ENCODE measurements around the gene ACLY.
A peak's percentile ranks its signal among the peaks of the same experiment; 100 is the strongest.
"Not testable (repeated sequence)": the region's sequence is repeated elsewhere in the genome, so short reads cannot be mapped to it uniquely, and the experiment has no call there.

The ACLY gene

GRCh38 chr17:41912925-41913324, 5.8 kb downstream of the ACLY start:
- no peak for DNase-seq (ENCODE audit: low read depth in 2 of 2)

DNA sequence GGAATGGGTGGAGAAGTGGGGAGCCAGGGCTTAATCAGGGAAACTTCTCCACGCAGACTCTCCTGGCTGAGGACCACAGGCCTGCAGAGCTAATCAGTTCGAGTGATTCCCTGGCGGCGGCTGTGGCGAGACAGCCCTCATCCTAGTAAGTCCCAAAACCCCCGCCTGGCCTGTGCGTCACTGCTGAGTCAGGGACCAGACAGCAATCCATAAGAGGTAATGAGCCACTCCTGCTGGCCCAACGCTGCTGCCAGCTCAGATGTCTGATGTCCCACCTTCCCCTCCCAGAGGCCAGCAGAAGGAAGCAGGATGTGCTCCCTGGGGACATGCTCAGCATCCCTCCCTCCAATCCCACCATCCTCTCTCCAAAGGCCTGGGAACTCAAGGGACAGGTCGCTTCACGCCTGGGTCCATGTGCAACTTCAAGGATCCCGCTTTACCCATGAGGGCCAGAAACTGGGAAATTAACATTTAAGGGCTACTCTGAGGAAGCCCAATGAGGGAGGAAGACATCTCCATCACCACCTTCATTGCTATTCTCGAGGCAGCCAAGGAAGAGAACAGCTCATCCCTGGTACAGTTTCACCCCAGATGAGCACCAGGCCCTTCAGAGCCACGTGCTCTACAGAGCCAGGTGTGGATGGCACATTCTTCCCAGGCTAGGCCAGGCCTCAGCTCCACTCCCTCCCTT, 7.9 kb downstream of the ACLY start:
- DNase-seq (ENCODE audit: low read depth in 2 of 2): peak; percentile 83 to 86

- no peak for DNase-seq (ENCODE audit: low read depth in 2 of 2)
Measured at GRCh38 chr17:41909088-41909487, 9.7 kb downstream of the ACLY start.

GRCh38 chr17:41907633-41908539, 10.9 kb downstream of the ACLY start:
- DNase-seq (ENCODE audit: low read depth in 2 of 2): no peak

DNA sequence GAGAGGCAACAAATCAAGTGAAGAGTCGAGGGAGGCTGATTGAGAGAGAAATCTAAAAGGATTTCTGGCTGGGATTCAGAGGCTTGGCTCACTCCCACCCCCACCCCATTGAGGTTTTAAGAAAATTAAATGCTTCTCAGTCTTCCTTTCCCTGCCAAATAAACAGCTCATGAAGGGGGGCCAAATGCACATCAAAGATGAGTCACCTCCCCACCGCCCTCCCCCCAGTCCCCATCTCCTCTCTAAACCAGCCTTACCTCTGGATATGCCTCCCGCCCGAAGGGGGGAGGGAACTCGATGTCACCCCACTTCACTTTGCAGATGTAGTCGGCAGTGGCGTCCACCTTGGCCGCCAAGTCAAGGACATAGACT, 11.6 kb downstream of the ACLY start:
- DNase-seq (ENCODE audit: low read depth in 2 of 2): peak; percentile 64 to 66

DNA sequence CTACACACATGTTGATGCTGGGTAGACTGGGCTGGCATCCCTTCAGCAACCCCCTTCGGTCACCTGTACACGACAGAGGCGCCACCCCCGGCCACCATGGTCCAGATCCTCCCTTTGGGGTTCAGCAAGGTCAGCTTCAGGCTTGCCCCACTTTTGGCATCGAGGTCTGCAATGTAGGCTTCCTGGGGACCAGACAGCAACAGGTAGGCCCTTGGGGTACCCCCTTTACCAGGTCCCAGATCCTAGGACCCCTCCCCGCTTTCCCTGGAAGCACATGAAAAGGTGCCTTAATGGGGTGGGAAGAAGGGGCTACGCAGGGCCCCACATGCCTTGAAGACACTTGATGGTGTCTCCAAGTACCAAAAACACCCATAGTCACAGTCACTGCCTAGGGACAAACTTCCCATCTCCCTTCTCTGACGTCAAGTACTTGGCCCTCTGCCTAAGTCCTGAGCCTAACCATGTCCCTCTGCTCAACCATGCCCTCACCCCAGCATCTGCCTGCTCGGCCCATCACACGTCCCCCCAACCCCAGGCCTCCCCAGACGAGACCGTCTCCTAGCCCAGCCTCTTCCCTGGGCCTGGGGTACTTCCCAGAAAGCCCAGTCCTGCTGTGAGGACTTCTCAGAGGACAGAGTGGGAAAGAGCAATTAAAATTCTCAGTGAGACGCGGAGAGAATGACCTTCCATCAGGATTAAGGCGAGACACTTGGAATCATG, 12.1 kb downstream of the ACLY start:
- no peak for DNase-seq (ENCODE audit: low read depth in 2 of 2)

DNA sequence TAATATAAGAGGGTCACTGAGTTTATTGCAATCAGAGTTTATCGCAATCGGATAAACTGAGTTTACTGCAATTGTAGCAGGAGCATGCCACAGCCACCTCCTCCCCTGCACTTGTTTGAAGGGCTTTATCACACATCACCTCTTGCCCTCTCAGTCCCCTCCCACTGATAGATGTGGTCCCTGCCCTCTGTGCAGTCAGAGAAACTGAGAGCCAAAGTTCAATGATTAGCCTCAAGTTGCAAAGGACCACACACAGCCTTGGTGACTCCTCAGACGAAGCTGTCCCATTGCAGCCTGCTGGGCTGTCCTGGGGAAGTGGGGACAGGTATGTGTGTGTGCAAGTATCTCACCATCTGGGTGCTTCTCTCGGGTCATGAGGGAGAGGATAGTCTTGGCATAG, 13.6 kb downstream of the ACLY start:
- DNase-seq (ENCODE audit: low read depth in 2 of 2): no peak

DNA sequence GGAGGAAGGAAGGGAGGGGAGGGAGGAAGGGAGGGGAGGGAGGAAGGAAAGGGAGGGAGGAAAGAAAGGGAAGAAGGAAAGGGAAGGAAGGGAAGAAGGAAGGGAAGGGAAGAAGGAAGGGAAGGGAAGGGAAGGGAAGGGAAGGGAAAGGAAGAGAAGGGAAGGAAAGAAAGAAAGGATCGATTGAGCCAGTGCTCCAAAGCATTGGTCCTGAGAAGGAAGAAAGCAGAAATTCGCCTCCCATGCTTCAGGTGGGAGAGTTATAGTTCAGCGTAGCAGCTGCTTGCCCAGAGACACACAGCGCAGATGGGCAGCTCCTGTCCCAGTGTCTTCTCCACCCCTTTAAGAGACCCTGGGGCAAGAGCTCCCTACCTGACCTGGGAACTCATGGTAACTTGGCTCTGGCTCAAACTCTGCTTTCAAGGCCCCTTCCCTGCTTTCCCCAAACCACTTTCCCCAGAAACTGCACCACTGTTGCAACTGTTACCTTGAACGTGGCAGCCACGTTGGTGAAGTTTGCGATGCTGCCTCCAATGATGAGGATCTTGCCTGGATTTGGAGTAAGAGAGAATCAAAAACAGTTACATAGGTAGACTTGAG, 14.4 kb downstream of the ACLY start:
- no peak for DNase-seq (ENCODE audit: low read depth in 2 of 2)

DNA sequence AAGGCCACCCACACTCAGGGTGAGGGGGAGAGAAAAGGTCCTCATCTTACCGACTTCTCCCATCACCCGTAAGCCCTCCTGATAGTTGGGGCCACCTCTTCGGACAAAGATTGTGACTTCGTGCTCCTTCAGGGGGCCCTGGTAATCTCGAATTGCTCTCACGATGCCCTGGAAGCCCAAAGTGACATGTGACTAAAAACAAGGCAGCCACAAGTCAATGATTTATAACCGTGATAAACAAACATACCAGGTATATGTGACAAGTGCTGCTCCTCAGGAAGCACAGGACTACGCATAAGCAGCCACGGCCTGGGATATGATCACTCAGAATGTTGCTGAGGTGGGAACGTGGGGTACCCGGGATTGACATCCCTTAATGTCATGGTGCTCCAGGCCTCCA, 17.1 kb downstream of the ACLY start:
- no peak for DNase-seq (ENCODE audit: low read depth in 2 of 2)

DNA sequence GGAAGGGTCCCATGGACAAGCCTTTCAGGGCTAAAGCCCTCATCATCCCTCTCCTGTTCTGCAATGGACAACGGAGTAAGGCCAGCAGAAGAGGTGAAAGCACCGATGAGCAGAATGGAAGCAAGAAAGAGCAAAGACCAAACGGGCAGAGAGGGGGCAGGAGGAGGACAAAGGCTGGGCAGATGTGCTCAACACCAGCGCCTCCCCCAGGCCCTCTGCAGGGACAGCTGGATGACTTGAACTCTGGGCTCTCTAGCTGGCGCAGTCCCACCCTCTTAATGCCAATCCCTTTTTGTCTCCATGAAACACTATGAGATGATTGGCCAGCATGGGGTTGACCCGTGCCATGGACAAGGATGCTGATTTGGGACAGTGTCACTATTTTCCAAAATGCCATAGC, 22.0 kb downstream of the ACLY start:
- no peak for DNase-seq (ENCODE audit: low read depth in 2 of 2)

DNA sequence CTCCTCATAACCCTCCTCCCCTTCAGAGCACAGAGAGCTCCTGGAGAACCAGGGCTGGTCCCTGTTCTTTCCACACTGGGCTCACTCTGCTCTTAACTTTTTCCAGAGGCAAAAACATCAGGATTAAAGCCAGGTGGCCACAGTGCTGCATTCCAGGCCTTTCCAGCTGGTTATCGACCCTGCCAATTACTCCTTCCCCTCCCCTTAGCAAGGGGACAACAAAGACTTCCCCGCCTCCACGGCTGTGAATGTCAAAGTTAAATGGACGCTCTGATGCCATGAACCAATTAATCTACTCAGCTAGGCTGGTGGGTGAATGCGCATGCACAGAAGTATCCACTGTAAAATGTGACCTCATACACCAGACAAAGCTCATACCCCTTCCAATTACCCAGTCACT, 23.1 kb downstream of the ACLY start:
- DNase-seq (ENCODE audit: low read depth in 2 of 2): no peak

- peak; percentile 76 to 79 for DNase-seq (ENCODE audit: low read depth in 2 of 2)
Measured at GRCh38 chr17:41894791-41895331, 23.9 kb downstream of the ACLY start.

GRCh38 chr17:41893384-41893783, 25.4 kb downstream of the ACLY start:
- no peak for DNase-seq (ENCODE audit: low read depth in 2 of 2)

GRCh38 chr17:41892021-41892376, 26.8 kb downstream of the ACLY start:
- DNase-seq (ENCODE audit: low read depth in 2 of 2): no peak

DNA sequence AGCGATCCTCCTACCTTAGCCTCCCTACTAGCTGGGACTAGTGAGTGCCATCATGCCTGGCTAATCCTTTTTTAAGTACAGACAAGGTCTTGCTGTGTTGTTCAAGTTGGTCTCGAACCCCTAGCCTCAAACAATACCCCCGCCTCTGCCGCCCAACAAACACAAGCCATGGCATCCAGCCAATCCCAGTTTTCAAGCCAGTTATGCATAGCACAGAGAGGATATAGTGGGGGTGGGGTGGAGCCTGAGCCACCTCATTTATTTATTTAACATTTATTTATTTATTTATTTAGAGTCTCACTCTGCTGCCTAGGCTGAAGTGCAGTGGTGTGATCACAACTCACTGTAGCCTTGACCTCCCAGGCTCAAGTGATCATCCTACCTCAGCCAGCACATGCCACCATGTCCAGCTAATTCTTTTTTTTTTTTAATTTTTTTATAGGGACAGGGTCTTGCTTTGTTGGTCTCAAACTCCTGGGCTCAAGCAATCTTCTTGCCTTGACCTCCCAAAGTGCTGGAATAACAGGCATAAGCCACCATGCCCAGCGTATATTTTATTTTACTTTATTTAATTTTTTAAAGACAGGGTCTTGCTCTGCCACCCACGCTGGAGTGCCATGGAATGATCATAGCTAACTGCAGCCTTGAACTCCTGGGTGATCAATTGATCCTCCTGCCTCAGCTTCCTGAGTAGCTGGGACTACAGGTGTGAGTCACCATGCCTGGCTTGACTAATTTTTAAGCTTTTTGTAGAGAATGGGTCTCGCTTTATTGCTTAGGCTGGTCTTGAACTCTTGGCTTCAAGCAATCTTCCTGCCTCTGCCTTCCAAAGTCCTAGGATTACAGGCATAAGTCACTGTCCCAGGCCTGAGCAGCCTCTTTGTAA, 27.4 kb downstream of the ACLY start:
- DNase-seq (ENCODE audit: low read depth in 2 of 2): no peak

DNA sequence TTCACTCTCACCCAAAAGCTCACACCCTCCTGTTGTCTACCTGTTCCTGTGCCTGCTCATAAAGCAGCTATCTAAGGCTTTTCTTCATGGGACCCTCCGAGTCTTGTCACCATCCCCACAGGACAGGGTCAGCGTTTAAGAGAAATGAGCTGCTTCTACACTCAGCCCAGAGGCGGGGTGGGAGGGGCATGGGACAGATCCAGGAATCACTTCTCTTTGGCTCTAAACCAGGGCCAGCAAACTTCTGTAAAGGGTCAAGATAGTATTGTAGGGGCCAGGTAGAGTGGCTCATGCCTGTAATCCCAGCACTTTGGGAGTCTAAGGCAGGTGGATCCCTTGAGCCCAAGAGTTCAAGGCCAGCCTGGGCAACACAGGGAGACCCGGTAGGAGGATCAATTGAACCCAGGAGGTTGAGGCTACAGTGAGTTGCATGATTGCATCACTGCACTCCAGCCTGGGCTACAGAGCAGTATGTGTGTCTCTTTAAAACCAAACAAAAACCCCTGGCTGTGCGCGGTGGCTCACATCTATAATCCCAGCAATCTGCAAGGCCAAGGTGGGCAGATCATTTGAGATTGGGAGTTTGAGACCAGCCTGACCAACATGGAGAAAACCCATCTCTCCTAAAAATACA, 30.3 kb downstream of the ACLY start:
- DNase-seq (ENCODE audit: low read depth in 2 of 2): no peak

DNA sequence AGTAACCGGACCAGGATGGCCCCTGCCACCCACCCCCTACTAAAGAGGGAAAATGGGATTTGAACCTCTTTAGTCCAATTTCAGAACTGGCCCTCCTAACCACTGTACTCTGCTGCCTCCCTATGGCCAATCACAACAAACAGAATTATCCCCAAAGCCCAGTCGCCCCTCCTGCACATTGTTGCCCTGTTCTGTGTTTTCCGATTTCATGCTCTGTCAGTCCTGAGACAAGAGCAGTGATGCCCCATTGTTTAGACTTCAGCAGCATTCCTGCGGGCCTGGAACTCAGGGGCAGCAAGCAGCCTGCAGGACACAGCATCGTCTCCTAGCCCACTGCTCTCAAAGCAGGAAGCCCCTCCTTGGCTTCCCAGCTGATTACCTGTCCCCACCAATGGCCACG, 33.0 kb downstream of the ACLY start:
- no peak for DNase-seq (ENCODE audit: low read depth in 2 of 2)

GRCh38 chr17:41882756-41883155, 36.0 kb downstream of the ACLY start:
- DNase-seq (ENCODE audit: low read depth in 2 of 2): no peak

DNA sequence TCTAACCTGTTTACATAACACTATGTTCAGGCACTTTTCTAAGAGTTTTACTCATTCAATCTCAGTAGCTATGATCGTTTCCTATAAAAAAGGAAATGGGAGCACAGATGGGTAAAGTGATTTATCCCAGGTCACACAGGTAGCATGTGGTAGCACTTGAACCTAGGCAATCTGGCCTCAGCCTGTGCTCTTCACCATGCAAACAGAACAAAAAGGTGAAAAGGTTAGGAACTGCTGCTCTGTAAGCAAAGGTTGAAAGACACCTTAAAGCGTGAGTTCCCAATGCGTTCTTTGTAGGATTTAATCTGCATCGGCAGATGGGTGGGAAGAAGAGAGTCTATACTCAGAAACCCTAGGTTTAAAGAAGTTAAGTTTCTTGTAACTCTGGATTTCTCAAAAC, 38.6 kb downstream of the ACLY start:
- no peak for DNase-seq (ENCODE audit: low read depth in 2 of 2)

DNA sequence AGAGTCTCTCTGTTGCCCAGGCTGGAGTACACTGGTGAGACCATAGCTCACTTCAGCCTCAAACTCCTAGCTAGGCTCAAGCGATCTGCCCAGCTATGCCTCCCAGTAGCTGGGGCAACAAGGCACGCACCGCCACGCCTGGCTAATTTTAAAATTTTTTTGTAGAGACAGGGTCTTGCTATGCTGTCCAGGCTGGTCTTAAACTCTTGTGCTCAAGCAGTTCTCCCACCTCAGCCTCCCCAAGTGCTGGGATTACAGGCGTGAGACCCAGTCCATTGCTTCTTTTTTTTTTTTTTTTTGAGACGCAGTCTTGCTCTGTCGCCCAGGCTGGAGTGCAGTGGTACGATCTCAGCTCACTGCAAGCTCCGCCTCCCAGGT, 44.5 kb downstream of the ACLY start:
- not testable (repeated sequence) for DNase-seq (ENCODE audit: low read depth in 2 of 2)

Measured in fibroblast of skin of left quadriceps (primary cell).